Vein endothelial cell (primary cell): ENCODE results near the gene TAF1A. TPM values are rescaled to one million over a fixed set of nuclear protein-coding genes. Genes with fewer than 3 reads are reported as not detected.

ENCODE experiments used
- total RNA-seq: library from RNA; depleted of rRNA; stranded (reverse); fragments of >200 nt; gene quantifications from 2 replicates; pipeline ENCODE4 v1.2.3, GENCODE V29; 2012

The TAF1A gene
- 4.2 and 4.7 TPM in 2 replicates for total RNA-seq

DNA sequence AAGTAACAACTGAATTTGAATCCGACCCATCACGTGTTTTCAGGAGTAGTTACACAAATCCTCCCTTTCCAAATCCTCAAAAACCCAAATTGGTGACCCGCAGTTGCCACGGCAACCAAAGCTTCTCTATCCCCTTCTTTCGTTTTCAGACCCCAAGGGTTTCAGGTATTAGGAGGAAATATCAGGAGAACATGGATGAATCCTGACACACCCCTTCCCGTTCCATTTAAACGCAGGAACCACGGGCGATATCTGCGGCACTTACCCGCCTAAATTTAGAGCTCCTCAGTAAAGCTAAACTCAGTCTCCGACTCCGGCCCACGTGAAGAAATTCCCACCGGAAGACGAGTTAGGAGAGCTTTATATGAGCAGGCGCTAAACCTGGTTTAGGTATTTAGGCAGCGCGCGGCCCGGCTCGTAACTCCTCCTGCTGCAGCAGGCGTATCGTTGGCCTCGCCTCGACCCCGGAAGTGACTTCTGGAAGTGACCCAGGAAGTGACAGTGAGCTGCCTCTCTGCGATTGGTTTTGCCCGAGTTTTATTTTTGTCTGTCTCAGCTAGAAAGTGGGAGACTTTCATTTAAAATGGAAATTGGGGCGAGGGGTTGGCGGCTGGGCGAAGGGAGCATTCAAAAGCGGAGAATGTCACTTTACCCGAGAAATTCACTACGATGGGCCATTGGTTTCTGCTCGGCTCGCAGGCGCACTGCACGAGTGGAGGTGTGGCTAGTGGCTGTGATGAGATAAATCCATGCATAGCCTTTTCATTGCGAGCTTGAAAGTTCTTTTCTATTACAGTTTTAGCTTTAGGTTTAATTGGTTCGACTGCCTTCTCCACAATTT, at the start of gene TAF1A:
TAF1A (minus strand) TSS at position 472 of the 841 bp plus-strand sequence.

DNA sequence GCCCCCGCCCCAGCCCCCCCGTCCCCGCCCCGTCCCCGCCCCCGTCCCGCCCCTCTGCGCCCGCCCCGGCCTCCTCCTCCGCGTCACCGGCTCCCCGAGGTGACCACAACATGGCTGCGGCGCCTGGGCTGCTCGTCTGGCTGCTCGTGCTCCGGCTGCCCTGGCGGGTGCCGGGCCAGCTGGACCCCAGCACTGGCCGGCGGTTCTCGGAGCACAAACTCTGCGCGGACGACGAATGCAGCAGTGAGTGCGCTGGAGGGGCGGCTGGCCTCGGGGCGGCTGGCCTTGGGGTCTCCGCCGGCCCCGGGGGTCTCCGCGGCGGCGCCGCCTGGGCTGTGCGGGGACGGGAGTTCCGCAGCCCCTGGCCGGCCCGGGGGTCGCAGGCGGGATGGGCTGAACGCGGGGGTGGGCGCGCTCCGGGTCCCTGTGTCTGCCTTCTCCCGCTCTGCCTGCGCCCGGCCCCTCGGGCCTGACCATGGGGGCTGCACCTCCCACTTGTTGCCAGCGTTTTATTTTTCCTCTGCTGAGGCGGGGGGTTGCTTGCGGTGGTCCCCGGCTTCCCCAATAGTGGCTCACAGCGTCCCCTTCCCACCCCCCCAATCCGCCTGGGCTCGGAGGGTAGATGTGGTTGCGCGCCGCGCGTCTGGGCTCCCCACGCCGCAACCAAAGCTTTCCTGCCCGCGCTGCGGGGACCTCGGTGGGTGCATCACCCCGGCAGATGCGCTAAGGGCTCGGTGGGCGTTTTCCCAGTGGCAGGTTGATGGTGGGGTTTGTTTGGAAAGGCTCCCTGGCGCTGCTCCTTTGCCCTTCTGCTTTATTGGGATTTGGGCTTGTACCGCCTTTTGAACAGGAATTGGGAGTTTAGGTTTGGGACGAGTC, 28.5 kb upstream of the TAF1A start, which contains the start of gene MIA3:
MIA3 (plus strand) TSS at position 97 of the 879 bp plus-strand sequence; CDS start at position 111, 14 bp downstream.

DNA sequence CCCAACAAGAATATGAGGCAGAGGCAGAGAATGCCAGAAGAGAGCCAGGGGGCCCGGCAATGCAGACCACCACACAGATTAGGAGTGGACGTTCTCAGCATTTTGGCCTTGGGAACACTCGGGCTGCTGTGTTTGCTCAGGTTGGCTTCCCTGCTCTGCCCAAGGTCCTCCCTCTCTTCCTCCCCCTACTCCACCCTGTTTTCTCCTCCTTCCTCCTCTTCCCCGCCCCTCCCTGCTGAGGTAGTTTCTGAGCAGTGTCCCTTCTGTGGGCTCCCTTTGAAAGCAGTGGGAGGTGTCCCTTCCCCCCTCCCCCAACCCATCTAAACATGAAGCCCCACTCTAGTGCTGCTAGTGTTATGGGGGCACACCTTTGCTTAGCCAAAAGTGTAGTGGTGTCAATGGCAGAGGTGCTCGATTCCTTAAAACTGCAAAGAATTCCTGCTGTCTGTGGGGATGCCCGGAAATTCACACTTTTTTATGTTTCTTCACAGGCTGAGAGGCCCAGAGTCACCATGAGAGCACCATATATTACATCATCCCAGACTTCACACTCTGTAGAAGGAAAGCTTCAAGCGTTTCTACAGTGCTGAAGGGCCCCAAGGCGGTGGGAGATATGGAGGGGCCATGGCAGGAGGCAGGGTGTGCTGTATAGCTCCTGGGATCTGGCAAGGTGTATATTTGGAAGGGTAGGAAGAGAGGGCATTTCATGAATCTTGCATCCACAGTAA, 41.6 kb downstream of the TAF1A start, which contains the start of gene HHIPL2:
HHIPL2 (minus strand) TSS at position 161 of the 728 bp plus-strand sequence; CDS start at position 101, 60 bp downstream.

Other genes with a start within 250 kb of the TAF1A start
- not detected in 2 replicates for gene HHIPL2, start 41.8 kb downstream of the TAF1A start, total RNA-seq
- gene MIA3, start 28.2 kb upstream of the TAF1A start, total RNA-seq, result 36.0 and 58.5 TPM in 2 replicates
- gene AIDA, start 122.6 kb upstream of the TAF1A start, total RNA-seq, result 42.5 and 50.2 TPM in 2 replicates
- 44.4 and 59.7 TPM in 2 replicates for gene BROX, start 122.6 kb upstream of the TAF1A start, total RNA-seq
- not detected in 2 replicates for gene FAM177B, start 147.3 kb upstream of the TAF1A start, total RNA-seq
- 2.0 and 2.1 TPM in 2 replicates for gene DISP1, start 225.1 kb upstream of the TAF1A start, total RNA-seq